Loucy (cell line): ENCODE data around the gene RALGPS2.
"Not testable (repeated sequence)": the region's sequence is repeated elsewhere in the genome, so short reads cannot be mapped to it uniquely, and the experiment has no call there.

ENCODE experiments used
- H2AFZ ChIP-seq: fragments of 200-600 bp; sonication (generic); 2 replicates; pipeline ENCODE4 v1.6.0; 2016; ENCODE audit warnings: antibody characterized with exemption, mild to moderate bottlenecking, low read length, moderate library complexity
- H3F3A ChIP-seq: fragments of 200-600 bp; 2 replicates; pipeline ENCODE4 v1.6.0; 2016; ENCODE audit warnings: antibody characterized with exemption, low read depth, mild to moderate bottlenecking
- H3K27me3 ChIP-seq: fragments of 200-600 bp; sonication (generic); 2 replicates; pipeline ENCODE4 v1.6.1; 2014; ENCODE audit warnings: low read length, mild to moderate bottlenecking; ENCODE audit not compliant: insufficient read depth, poor library complexity, severe bottlenecking
- H3K36me3 ChIP-seq: fragments of 200-600 bp; sonication (generic); 2 replicates; pipeline ENCODE4 v1.6.1; 2016; ENCODE audit warnings: low read length; ENCODE audit not compliant: insufficient read depth
- H3K4me1 ChIP-seq: fragments of 200-600 bp; sonication (generic); 2 replicates; pipeline ENCODE4 v1.5.1; 2014; ENCODE audit warnings: low read length, mild to moderate bottlenecking; ENCODE audit not compliant: insufficient read depth, poor library complexity, severe bottlenecking
- H3K4me2 ChIP-seq: fragments of 200-600 bp; sonication (generic); 2 replicates; pipeline ENCODE4 v1.6.0; 2014; ENCODE audit warnings: antibody characterized with exemption, low read length, low read depth, mild to moderate bottlenecking; ENCODE audit not compliant: poor library complexity, severe bottlenecking
- H3K4me3 ChIP-seq: fragments of 200-600 bp; sonication (generic); 2 replicates; pipeline ENCODE4 v1.5.1; 2014; ENCODE audit warnings: low read length, mild to moderate bottlenecking, mixed read lengths; ENCODE audit not compliant: poor library complexity, severe bottlenecking
- H3K79me2 ChIP-seq: fragments of 200-600 bp; sonication (generic); 2 replicates; pipeline ENCODE4 v1.6.1; 2014; ENCODE audit warnings: low read length; ENCODE audit not compliant: insufficient read depth
- H3K9ac ChIP-seq: fragments of 200-600 bp; sonication (generic); 2 replicates; pipeline ENCODE4 v1.6.0; 2014; ENCODE audit warnings: mild to moderate bottlenecking, low read depth, low read length, moderate library complexity; ENCODE audit not compliant: poor library complexity, severe bottlenecking
- H3K9me2 ChIP-seq: fragments of 200-600 bp; sonication (generic); replicated peaks from 2 replicates; pipeline ENCODE4 v1.6.1; 2016; ENCODE audit warnings: low read depth, low read length, mixed read lengths
- H3K9me3 ChIP-seq: fragments of 200-600 bp; sonication (generic); 2 replicates; pipeline ENCODE4 v1.6.1; 2014; ENCODE audit warnings: mild to moderate bottlenecking, antibody characterized with exemption, low read length, low read depth; ENCODE audit not compliant: insufficient read depth
- H4K20me1 ChIP-seq: fragments of 200-600 bp; sonication (generic); 2 replicates; pipeline ENCODE4 v1.6.0; 2014; ENCODE audit warnings: antibody characterized with exemption, low read length, mild to moderate bottlenecking; ENCODE audit not compliant: insufficient read depth, poor library complexity, severe bottlenecking
- CTCF ChIP-seq: fragments of 200-600 bp; sonication (generic); conservative IDR thresholded peaks from 2 replicates; pipeline ENCODE4 v1.5.1; 2014; ENCODE audit warnings: mild to moderate bottlenecking, antibody characterized with exemption, low read length
- EZH2phosphoT487 ChIP-seq: fragments of 200-600 bp; IDR thresholded peaks from 2 replicates; pipeline ENCODE4 v1.6.1; 2018; ENCODE audit warnings: antibody characterized with exemption, mild to moderate bottlenecking, moderate library complexity, borderline replicate concordance

RALGPS2 gene

GRCh38 chr1:178825167-178825566, 100.1 kb downstream of the RALGPS2 start:
- Histone ChIP-seq H3K27me3 (no peaks in the 10 kb centered on the region), H3K9ac (no peak overlapping the region), H3K79me2 (no peaks in the 10 kb centered on the region), H2AFZ (no peak overlapping the region), H3K4me2 (no peak overlapping the region), H3K9me3 (no peaks in the 10 kb centered on the region), H3F3A (no peaks in the 10 kb centered on the region), H3K36me3 (no peaks in the 10 kb centered on the region), H3K9me2 (no peaks in the 10 kb centered on the region), H3K4me3 (no peak overlapping the region), H3K4me1 (no peaks in the 10 kb centered on the region), H4K20me1 (no peaks in the 10 kb centered on the region)
- TF ChIP-seq EZH2phosphoT487: no peak
- no peak for TF ChIP-seq CTCF

GRCh38 chr1:178844436-178844835, 119.4 kb downstream of the RALGPS2 start:
- Histone ChIP-seq H3K36me3 (no peaks in the 10 kb centered on the region), H3K9me3 (no peaks in the 10 kb centered on the region), H2AFZ (no peak overlapping the region), H3K27me3 (no peaks in the 10 kb centered on the region), H3K4me3 (no peak overlapping the region), H3F3A (no peaks in the 10 kb centered on the region), H3K4me1 (no peaks in the 10 kb centered on the region), H3K9me2 (no peaks in the 10 kb centered on the region), H3K79me2 (no peaks in the 10 kb centered on the region), H3K9ac (no peak overlapping the region), H3K4me2 (no peak overlapping the region), H4K20me1 (no peaks in the 10 kb centered on the region)
- TF ChIP-seq EZH2phosphoT487: no peak

GRCh38 chr1:178846306-178846705, 121.3 kb downstream of the RALGPS2 start:
- Histone ChIP-seq H2AFZ (no peak overlapping the region), H3K36me3 (no peaks in the 10 kb centered on the region), H3K9ac (no peak overlapping the region), H3K79me2 (no peaks in the 10 kb centered on the region), H4K20me1 (no peaks in the 10 kb centered on the region), H3K4me1 (no peaks in the 10 kb centered on the region), H3K4me3 (no peak overlapping the region), H3K27me3 (no peaks in the 10 kb centered on the region), H3K4me2 (no peak overlapping the region), H3K9me2 (no peaks in the 10 kb centered on the region), H3K9me3 (no peaks in the 10 kb centered on the region), H3F3A (no peaks in the 10 kb centered on the region)
- TF ChIP-seq EZH2phosphoT487 (no peak), CTCF (no peak)

- Histone ChIP-seq H3K79me2 (no peaks in the 10 kb centered on the region), H3K36me3 (no peaks in the 10 kb centered on the region), H3K9ac (no peak overlapping the region)
Measured at GRCh38 chr1:178847396-178847849, 122.4 kb downstream of the RALGPS2 start.

GRCh38 chr1:178847919-178848318, 122.9 kb downstream of the RALGPS2 start:
- not testable (repeated sequence) for H3F3A ChIP-seq, H3K79me2 ChIP-seq, H3K4me2 ChIP-seq, H2AFZ ChIP-seq, H4K20me1 ChIP-seq, H3K9me2 ChIP-seq, H3K36me3 ChIP-seq, H3K9ac ChIP-seq, H3K27me3 ChIP-seq, H3K9me3 ChIP-seq, H3K4me3 ChIP-seq, H3K4me1 ChIP-seq

More at GRCh38 chr1:178847396-178847849, 122.4 kb downstream of the RALGPS2 start:
- no peaks in the 10 kb centered on the region for H3F3A ChIP-seq
- H3K9me3 ChIP-seq: no peaks in the 10 kb centered on the region
- no peaks in the 10 kb centered on the region for H3K9me2 ChIP-seq
- H4K20me1 ChIP-seq: no peaks in the 10 kb centered on the region
- no peak overlapping the region for H3K4me3 ChIP-seq
- H3K27me3 ChIP-seq: no peaks in the 10 kb centered on the region
- TF ChIP-seq CTCF (no peak), EZH2phosphoT487 (no peak)
- H2AFZ ChIP-seq: no peak overlapping the region
- H3K4me1 ChIP-seq: no peaks in the 10 kb centered on the region
- no peak overlapping the region for H3K4me2 ChIP-seq
